ENCODE measurements around the gene GALNT10. TPM values are rescaled to one million over a fixed set of nuclear protein-coding genes. Genes with fewer than 3 reads are reported as not detected.

GALNT10 gene
- total and polyA plus RNA-seq, 9 of the 15 experiments (the other 6 are each of a cell fraction or from before 2014, with no cell fraction given), result 4.6 to 37.1 (median 13.3) TPM

DNA sequence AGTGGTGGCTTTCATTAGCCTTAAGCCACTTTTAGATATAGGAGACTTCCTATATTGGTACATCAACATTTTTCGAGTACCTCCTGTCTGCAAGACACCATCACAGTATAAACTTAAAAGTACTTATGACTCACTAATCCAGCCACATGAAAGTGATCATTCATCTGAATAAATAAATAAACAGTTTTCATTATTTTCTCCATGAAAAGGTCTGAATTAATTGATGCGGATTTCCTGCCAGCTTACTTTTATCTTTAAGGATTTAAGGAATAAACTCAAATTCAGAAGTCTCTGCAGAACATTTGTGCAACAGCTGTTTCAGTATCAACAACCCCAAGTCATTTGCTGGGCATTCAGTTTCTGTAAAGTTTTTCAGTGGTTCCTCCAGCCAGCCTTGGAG is 259.3 kb downstream of the GALNT10 start (continued):
- TF ChIP-seq, protein P1, sequence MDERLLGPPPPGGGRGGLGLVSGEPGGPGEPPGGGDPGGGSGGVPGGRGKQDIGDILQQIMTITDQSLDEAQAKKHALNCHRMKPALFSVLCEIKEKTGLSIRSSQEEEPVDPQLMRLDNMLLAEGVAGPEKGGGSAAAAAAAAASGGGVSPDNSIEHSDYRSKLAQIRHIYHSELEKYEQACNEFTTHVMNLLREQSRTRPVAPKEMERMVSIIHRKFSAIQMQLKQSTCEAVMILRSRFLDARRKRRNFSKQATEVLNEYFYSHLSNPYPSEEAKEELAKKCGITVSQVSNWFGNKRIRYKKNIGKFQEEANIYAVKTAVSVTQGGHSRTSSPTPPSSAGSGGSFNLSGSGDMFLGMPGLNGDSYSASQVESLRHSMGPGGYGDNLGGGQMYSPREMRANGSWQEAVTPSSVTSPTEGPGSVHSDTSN (CRISPR knock-in tag; IDR thresholded peaks at IDR 0.05; ENCODE audit: low read depth), result no peak
- TF ChIP-seq, protein P1 (tag; conservative IDR thresholded peaks at IDR 0.05; ENCODE audit: low read depth), result no peak
- TF ChIP-seq SIN3B (IDR thresholded peaks at IDR 0.05; ENCODE audit: low read depth) (no peak), CBX5 (IDR thresholded peaks at IDR 0.05; ENCODE audit: borderline replicate concordance, low read depth) (no peak), FOXK2 (conservative IDR thresholded peaks at IDR 0.05 in 1 of 2, IDR thresholded peaks at IDR 0.05 in 1 of 2; ENCODE audit: low read depth in 2 of 2) (no peak), CEBPB (tag; IDR thresholded peaks at IDR 0.05) (no peak), MAFF (IDR thresholded peaks at IDR 0.05; ENCODE audit: low read length) (no peak), CCAR2 (IDR thresholded peaks at IDR 0.05; ENCODE audit: low read depth, low read length) (no peak)
- TF ChIP-seq, protein P2, sequence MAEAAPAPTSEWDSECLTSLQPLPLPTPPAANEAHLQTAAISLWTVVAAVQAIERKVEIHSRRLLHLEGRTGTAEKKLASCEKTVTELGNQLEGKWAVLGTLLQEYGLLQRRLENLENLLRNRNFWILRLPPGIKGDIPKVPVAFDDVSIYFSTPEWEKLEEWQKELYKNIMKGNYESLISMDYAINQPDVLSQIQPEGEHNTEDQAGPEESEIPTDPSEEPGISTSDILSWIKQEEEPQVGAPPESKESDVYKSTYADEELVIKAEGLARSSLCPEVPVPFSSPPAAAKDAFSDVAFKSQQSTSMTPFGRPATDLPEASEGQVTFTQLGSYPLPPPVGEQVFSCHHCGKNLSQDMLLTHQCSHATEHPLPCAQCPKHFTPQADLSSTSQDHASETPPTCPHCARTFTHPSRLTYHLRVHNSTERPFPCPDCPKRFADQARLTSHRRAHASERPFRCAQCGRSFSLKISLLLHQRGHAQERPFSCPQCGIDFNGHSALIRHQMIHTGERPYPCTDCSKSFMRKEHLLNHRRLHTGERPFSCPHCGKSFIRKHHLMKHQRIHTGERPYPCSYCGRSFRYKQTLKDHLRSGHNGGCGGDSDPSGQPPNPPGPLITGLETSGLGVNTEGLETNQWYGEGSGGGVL (CRISPR knock-in tag; IDR thresholded peaks at IDR 0.05), result no peak
- TF ChIP-seq, protein P3, sequence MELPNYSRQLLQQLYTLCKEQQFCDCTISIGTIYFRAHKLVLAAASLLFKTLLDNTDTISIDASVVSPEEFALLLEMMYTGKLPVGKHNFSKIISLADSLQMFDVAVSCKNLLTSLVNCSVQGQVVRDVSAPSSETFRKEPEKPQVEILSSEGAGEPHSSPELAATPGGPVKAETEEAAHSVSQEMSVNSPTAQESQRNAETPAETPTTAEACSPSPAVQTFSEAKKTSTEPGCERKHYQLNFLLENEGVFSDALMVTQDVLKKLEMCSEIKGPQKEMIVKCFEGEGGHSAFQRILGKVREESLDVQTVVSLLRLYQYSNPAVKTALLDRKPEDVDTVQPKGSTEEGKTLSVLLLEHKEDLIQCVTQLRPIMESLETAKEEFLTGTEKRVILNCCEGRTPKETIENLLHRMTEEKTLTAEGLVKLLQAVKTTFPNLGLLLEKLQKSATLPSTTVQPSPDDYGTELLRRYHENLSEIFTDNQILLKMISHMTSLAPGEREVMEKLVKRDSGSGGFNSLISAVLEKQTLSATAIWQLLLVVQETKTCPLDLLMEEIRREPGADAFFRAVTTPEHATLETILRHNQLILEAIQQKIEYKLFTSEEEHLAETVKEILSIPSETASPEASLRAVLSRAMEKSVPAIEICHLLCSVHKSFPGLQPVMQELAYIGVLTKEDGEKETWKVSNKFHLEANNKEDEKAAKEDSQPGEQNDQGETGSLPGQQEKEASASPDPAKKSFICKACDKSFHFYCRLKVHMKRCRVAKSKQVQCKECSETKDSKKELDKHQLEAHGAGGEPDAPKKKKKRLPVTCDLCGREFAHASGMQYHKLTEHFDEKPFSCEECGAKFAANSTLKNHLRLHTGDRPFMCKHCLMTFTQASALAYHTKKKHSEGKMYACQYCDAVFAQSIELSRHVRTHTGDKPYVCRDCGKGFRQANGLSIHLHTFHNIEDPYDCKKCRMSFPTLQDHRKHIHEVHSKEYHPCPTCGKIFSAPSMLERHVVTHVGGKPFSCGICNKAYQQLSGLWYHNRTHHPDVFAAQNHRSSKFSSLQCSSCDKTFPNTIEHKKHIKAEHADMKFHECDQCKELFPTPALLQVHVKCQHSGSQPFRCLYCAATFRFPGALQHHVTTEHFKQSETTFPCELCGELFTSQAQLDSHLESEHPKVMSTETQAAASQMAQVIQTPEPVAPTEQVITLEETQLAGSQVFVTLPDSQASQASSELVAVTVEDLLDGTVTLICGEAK (IDR thresholded peaks at IDR 0.05), result no peak
- TF ChIP-seq, protein P3 (CRISPR knock-in tag; IDR thresholded peaks at IDR 0.05), result no peak
- TF ChIP-seq, protein P4, sequence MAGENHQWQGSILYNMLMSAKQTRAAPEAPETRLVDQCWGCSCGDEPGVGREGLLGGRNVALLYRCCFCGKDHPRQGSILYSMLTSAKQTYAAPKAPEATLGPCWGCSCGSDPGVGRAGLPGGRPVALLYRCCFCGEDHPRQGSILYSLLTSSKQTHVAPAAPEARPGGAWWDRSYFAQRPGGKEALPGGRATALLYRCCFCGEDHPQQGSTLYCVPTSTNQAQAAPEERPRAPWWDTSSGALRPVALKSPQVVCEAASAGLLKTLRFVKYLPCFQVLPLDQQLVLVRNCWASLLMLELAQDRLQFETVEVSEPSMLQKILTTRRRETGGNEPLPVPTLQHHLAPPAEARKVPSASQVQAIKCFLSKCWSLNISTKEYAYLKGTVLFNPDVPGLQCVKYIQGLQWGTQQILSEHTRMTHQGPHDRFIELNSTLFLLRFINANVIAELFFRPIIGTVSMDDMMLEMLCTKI (IDR thresholded peaks at IDR 0.05; ENCODE audit: partially characterized antibody), result no peak

Measured in K562 (cell line).